ENCODE results near the gene PTOV1. TPM values are rescaled to one million over a fixed set of nuclear protein-coding genes. Genes with fewer than 3 reads are reported as not detected.
A peak's percentile ranks its signal among the peaks of the same experiment; 100 is the strongest.

The PTOV1 gene
- total and polyA plus RNA-seq, 10 of the 15 experiments (the other 5 are each of a cell fraction or from before 2014, with no cell fraction given): 3.2 to 83.5 (median 22.3) TPM

- TF ChIP-seq RFX5 (IDR thresholded peaks at IDR 0.05; ENCODE audit: low read depth, low read length) (no peak), TAF1 (IDR thresholded peaks at IDR 0.05; ENCODE audit: borderline replicate concordance, low read depth, low read length) (peak; percentile 65), HDAC6 (IDR thresholded peaks at IDR 0.05; ENCODE audit: unreplicated experiment) (no peak), MXI1 (IDR thresholded peaks at IDR 0.05; ENCODE audit: low read depth, low read length) (peak; percentile 82; the same call in 1 of the 2 replicates), YY1 (IDR thresholded peaks at IDR 0.05; ENCODE audit: low read depth, low read length) (peak; percentile 99), MYC (IDR thresholded peaks at IDR 0.05; ENCODE audit: insufficient read depth, insufficient read length, insufficient replicate concordance, low read length, severe bottlenecking) (no peak), FOS (IDR thresholded peaks at IDR 0.05; ENCODE audit: borderline replicate concordance, extremely low read depth, insufficient read length) (no peak), LARP7 (IDR thresholded peaks at IDR 0.05) (no peak), CBFB (IDR thresholded peaks at IDR 0.05; ENCODE audit: low read depth) (no peak), SMAD1 (IDR thresholded peaks at IDR 0.05; ENCODE audit: low read depth, partially characterized antibody) (no peak), CBX3 (IDR thresholded peaks at IDR 0.05; ENCODE audit: borderline replicate concordance, low read depth) (no peak), RB1 (IDR thresholded peaks at IDR 0.05; ENCODE audit: borderline replicate concordance) (0 out of 2 replicates have a peak, but pooled peaks have one; percentile 55), GATAD2B (conservative IDR thresholded peaks at IDR 0.05; ENCODE audit: low read depth) (no peak), BRCA1 (IDR thresholded peaks at IDR 0.05; ENCODE audit: low read depth, low read length) (no peak), TCF7 (IDR thresholded peaks at IDR 0.05; ENCODE audit: borderline replicate concordance) (no peak), RELA (IDR thresholded peaks at IDR 0.05; ENCODE audit: borderline replicate concordance, partially characterized antibody) (peak; percentile 12), MEF2B (IDR thresholded peaks at IDR 0.05; ENCODE audit: partially characterized antibody, poor library complexity, severe bottlenecking) (peak; percentile 65), NKRF (conservative IDR thresholded peaks at IDR 0.05) (peak; percentile 87), DPF2 (IDR thresholded peaks at IDR 0.05) (no peak; the same call in 1 of the 2 replicates), CBX5 (IDR thresholded peaks at IDR 0.05; ENCODE audit: low read depth) (peak; percentile 73; the same call in 1 of the 2 replicates)
- TF ChIP-seq, protein P1, sequence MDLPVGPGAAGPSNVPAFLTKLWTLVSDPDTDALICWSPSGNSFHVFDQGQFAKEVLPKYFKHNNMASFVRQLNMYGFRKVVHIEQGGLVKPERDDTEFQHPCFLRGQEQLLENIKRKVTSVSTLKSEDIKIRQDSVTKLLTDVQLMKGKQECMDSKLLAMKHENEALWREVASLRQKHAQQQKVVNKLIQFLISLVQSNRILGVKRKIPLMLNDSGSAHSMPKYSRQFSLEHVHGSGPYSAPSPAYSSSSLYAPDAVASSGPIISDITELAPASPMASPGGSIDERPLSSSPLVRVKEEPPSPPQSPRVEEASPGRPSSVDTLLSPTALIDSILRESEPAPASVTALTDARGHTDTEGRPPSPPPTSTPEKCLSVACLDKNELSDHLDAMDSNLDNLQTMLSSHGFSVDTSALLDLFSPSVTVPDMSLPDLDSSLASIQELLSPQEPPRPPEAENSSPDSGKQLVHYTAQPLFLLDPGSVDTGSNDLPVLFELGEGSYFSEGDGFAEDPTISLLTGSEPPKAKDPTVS (IDR thresholded peaks at IDR 0.05; ENCODE audit: low read depth, low read length): no peak
- TF ChIP-seq, protein P2, sequence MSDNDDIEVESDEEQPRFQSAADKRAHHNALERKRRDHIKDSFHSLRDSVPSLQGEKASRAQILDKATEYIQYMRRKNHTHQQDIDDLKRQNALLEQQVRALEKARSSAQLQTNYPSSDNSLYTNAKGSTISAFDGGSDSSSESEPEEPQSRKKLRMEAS (IDR thresholded peaks at IDR 0.05; ENCODE audit: low read depth, low read length): no peak; the same call in 1 of the 2 replicates
- TF ChIP-seq, protein P3, sequence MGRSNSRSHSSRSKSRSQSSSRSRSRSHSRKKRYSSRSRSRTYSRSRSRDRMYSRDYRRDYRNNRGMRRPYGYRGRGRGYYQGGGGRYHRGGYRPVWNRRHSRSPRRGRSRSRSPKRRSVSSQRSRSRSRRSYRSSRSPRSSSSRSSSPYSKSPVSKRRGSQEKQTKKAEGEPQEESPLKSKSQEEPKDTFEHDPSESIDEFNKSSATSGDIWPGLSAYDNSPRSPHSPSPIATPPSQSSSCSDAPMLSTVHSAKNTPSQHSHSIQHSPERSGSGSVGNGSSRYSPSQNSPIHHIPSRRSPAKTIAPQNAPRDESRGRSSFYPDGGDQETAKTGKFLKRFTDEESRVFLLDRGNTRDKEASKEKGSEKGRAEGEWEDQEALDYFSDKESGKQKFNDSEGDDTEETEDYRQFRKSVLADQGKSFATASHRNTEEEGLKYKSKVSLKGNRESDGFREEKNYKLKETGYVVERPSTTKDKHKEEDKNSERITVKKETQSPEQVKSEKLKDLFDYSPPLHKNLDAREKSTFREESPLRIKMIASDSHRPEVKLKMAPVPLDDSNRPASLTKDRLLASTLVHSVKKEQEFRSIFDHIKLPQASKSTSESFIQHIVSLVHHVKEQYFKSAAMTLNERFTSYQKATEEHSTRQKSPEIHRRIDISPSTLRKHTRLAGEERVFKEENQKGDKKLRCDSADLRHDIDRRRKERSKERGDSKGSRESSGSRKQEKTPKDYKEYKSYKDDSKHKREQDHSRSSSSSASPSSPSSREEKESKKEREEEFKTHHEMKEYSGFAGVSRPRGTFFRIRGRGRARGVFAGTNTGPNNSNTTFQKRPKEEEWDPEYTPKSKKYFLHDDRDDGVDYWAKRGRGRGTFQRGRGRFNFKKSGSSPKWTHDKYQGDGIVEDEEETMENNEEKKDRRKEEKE (IDR thresholded peaks at IDR 0.05): peak; percentile 78; the same call in 1 of the 2 replicates
Measured at GRCh38 chr19:49812997-49813861, 37.7 kb upstream of the PTOV1 start, which contains the start of gene FUZ (continued).

Data from GM12878 (cell line).